Tibial nerve (tissue), 4 donors: Measurements from ENCODE around the gene KCNJ15. TPM values are rescaled to one million over a fixed set of nuclear protein-coding genes. Genes with fewer than 3 reads are reported as not detected.

Source experiments
- DNase-seq, 2 donors: peaks; one replicate each; pipeline ENCODE4 v3.0.0-alpha.2; 2019; ENCODE audit warnings: low spot score in 2 of 2
- H3K27ac ChIP-seq, 4 donors: fragments of 200-600 bp; sonication (generic) in 3 of 4; one replicate each; pipeline ENCODE4 v1.5.1; 2017 to 2019; ENCODE audit warnings: mild to moderate bottlenecking in 1 of 4
- H3K27me3 ChIP-seq, 2 donors: fragments of 200-600 bp; sonication (generic) in 1 of 2; one replicate each; pipeline versions ENCODE4 v1.5.1 to v1.6.0; 2017 to 2019
- H3K36me3 ChIP-seq, 3 donors: fragments of 200-600 bp; sonication (generic); one replicate each; pipeline ENCODE4 v1.5.1; 2018 to 2019
- H3K4me1 ChIP-seq, 4 donors: fragments of 200-600 bp; sonication (generic) in 3 of 4; one replicate each; pipeline ENCODE4 v1.5.1; 2017 to 2019
- H3K4me3 ChIP-seq, 4 donors: fragments of 200-600 bp; sonication (generic) in 3 of 4; one replicate each; pipeline ENCODE4 v1.5.1; 2017 to 2019; ENCODE audit warnings: mild to moderate bottlenecking in 1 of 4, moderate library complexity in 1 of 4
- H3K9me3 ChIP-seq, 4 donors: fragments of 200-600 bp; sonication (generic) in 3 of 4; one replicate each; pipeline ENCODE4 v1.5.1; 2017 to 2019
- CTCF ChIP-seq, 5 experiments: fragments of 200-600 bp in 3 of 5; fragments of 450-650 bp in 2 of 5; sonication (generic) in 3 of 5; IDR thresholded peaks; one replicate each; pipeline ENCODE4 v1.5.1; 2016 to 2019; ENCODE audit warnings: antibody characterized with exemption in 5 of 5, mild to moderate bottlenecking in 3 of 5, moderate library complexity in 2 of 5
- EP300 ChIP-seq, 2 donors: sonication (generic); formaldehyde crosslinking; IDR thresholded peaks; one replicate each; pipeline ENCODE4 v1.6.1; 2017; ENCODE audit warnings: antibody characterized with exemption in 2 of 2, mild to moderate bottlenecking in 1 of 2
- POLR2A ChIP-seq, 2 donors: fragments of 450-650 bp; IDR thresholded peaks; one replicate each; pipeline ENCODE4 v1.6.1; 2017; ENCODE audit warnings: antibody characterized with exemption in 2 of 2, mild to moderate bottlenecking in 2 of 2, moderate library complexity in 2 of 2
- WGBS, 2 donors: methylation state at CpG; one replicate each; pipeline ENCODE4 v1.1.5; 2018; 5-methylcytosine and 5-hydroxymethylcytosine counted together
- total RNA-seq, 4 donors: library from RNA; depleted of rRNA; stranded (reverse); fragments of >200 nt; gene quantifications; one replicate each; pipeline ENCODE4 v1.1.0, GENCODE V29; 2016

The KCNJ15 gene
- total RNA-seq, 4 donors from 2014 or later = 0.39 to 2.4 (median 0.43) TPM

GRCh38 chr21:38319781-38320180 is 63.0 kb downstream of the KCNJ15 start:
- no peak overlapping the region for H3K4me3 ChIP-seq
- H3K36me3 ChIP-seq = no peaks in the 10 kb centered on the region
- no peak for DNase-seq
- H3K27me3 ChIP-seq = no peaks in the 10 kb centered on the region
- TF ChIP-seq EP300 (IDR thresholded peaks at IDR 0.05) (no peak), POLR2A (IDR thresholded peaks at IDR 0.05) (no peak), CTCF (IDR thresholded peaks at IDR 0.05) (no peak)
- WGBS, 2 donors = 61 to 80% methylated on average over 7 of the region's 7 CpGs
- H3K9me3 ChIP-seq = no peaks in the 10 kb centered on the region
- H3K4me1 ChIP-seq = no peaks in the 10 kb centered on the region
- H3K27ac ChIP-seq = no peak overlapping the region

- H3K4me3 ChIP-seq = no peak overlapping the region
- H3K27ac ChIP-seq = no peak overlapping the region
- H3K4me1 ChIP-seq = no peaks in the 10 kb centered on the region
- H3K36me3 ChIP-seq = no peaks in the 10 kb centered on the region
- DNase-seq = no peak
- 70 to 90% methylated on average over 6 of the region's 6 CpGs for WGBS, 2 donors
- no peaks in the 10 kb centered on the region for H3K27me3 ChIP-seq
- no peaks in the 10 kb centered on the region for H3K9me3 ChIP-seq
- TF ChIP-seq EP300 (IDR thresholded peaks at IDR 0.05) (peak in 1 of 2 donors; percentile 43), CTCF (IDR thresholded peaks at IDR 0.05) (no peak)
Observed at GRCh38 chr21:38321568-38321967, 64.8 kb downstream of the KCNJ15 start.

- no peak overlapping the region for H3K4me3 ChIP-seq
- H3K9me3 ChIP-seq = no peaks in the 10 kb centered on the region
- no peaks in the 10 kb centered on the region for H3K4me1 ChIP-seq
- no peak overlapping the region for H3K27ac ChIP-seq
- no peaks in the 10 kb centered on the region for H3K36me3 ChIP-seq
- H3K27me3 ChIP-seq = no peaks in the 10 kb centered on the region
- WGBS, 2 donors = 80 to 84% methylated on average over 8 of the region's 8 CpGs
- TF ChIP-seq POLR2A (IDR thresholded peaks at IDR 0.05) = no peak
- no peak for TF ChIP-seq CTCF (IDR thresholded peaks at IDR 0.05)
- TF ChIP-seq EP300 (IDR thresholded peaks at IDR 0.05) = no peak
- DNase-seq = no peak
Observed at GRCh38 chr21:38322311-38322950, 65.6 kb downstream of the KCNJ15 start.

- H3K9me3 ChIP-seq = no peaks in the 10 kb centered on the region
- no peaks in the 10 kb centered on the region for H3K36me3 ChIP-seq
- DNase-seq = no peak
- no peaks in the 10 kb centered on the region for H3K27me3 ChIP-seq
- no peak overlapping the region for H3K27ac ChIP-seq
- H3K4me3 ChIP-seq = no peak overlapping the region
- WGBS, 2 donors = 42 to 64% methylated on average over 5 of the region's 5 CpGs
- no peaks in the 10 kb centered on the region for H3K4me1 ChIP-seq
- TF ChIP-seq CTCF (IDR thresholded peaks at IDR 0.05) (no peak), POLR2A (IDR thresholded peaks at IDR 0.05) (no peak), EP300 (IDR thresholded peaks at IDR 0.05) (no peak)
Observed at GRCh38 chr21:38323721-38324531, 67.1 kb downstream of the KCNJ15 start.

GRCh38 chr21:38325216-38325615 is 68.4 kb downstream of the KCNJ15 start:
- Histone ChIP-seq H3K4me1 (no peaks in the 10 kb centered on the region), H3K27me3 (no peaks in the 10 kb centered on the region), H3K9me3 (no peaks in the 10 kb centered on the region), H3K4me3 (no peak overlapping the region), H3K27ac (no peak overlapping the region), H3K36me3 (no peaks in the 10 kb centered on the region)
- no peak for DNase-seq
- TF ChIP-seq CTCF (IDR thresholded peaks at IDR 0.05) = no peak
- no peak for TF ChIP-seq POLR2A (IDR thresholded peaks at IDR 0.05)
- TF ChIP-seq EP300 (IDR thresholded peaks at IDR 0.05) = no peak
- 81 to 100% methylated on average over 2 of the region's 2 CpGs for WGBS, 2 donors
